Spleen (tissue), 11 donors: ENCODE results near the gene MPZ. TPM values are rescaled to one million over a fixed set of nuclear protein-coding genes. Genes with fewer than 3 reads are reported as not detected.

Experiments used
- DNase-seq: peaks from one replicate; pipeline ENCODE4 v3.0.0-alpha.2; 2020
- H3K27ac ChIP-seq, 8 donors: fragments of 200-600 bp; sonication (generic) in 7 of 8; 1 replicate in 4 of 8; 2 replicates in 4 of 8; pipeline versions ENCODE4 v1.5.0 to v1.8.0; 2016 to 2021; ENCODE audit warnings: inconsistent platforms in 4 of 8, mild to moderate bottlenecking in 4 of 8, moderate library complexity in 1 of 8
- H3K27me3 ChIP-seq, 7 donors: fragments of 200-600 bp; sonication (generic) in 6 of 7; replicated peaks in 1 of 7; 1 replicate in 4 of 7; 2 replicates in 3 of 7; pipeline versions ENCODE4 v1.5.0 to v1.8.0; 2016 to 2021; ENCODE audit warnings: inconsistent platforms in 3 of 7, mild to moderate bottlenecking in 1 of 7
- H3K36me3 ChIP-seq, 6 donors: fragments of 200-600 bp; sonication (generic) in 5 of 6; 1 replicate in 4 of 6; 2 replicates in 2 of 6; pipeline versions ENCODE4 v1.5.0 to v1.8.0; 2016 to 2021; ENCODE audit warnings: inconsistent platforms in 2 of 6
- H3K4me1 ChIP-seq, 6 donors: fragments of 200-600 bp; sonication (generic) in 5 of 6; 1 replicate in 3 of 6; 2 replicates in 3 of 6; pipeline versions ENCODE4 v1.5.0 to v1.8.0; 2016 to 2021; ENCODE audit warnings: inconsistent platforms in 3 of 6
- H3K4me3 ChIP-seq, 8 donors: fragments of 200-600 bp; sonication (generic) in 7 of 8; 1 replicate in 4 of 8; 2 replicates in 4 of 8; pipeline versions ENCODE4 v1.5.0 to v1.8.0; 2016 to 2021; ENCODE audit warnings: inconsistent platforms in 4 of 8, mild to moderate bottlenecking in 4 of 8, moderate library complexity in 2 of 8
- H3K9me3 ChIP-seq, 8 donors: fragments of 200-600 bp; sonication (generic) in 7 of 8; 1 replicate in 4 of 8; 2 replicates in 4 of 8; pipeline versions ENCODE4 v1.5.0 to v1.8.0; 2016 to 2021; ENCODE audit warnings: inconsistent platforms in 4 of 8
- POLR2A ChIP-seq, 3 donors: fragments of 450-650 bp; IDR thresholded peaks; one replicate each; pipeline ENCODE4 v1.5.1; 2017; ENCODE audit warnings: antibody characterized with exemption in 3 of 3, mild to moderate bottlenecking in 1 of 3
- POLR2AphosphoS5 ChIP-seq, 3 donors: sonication (generic); formaldehyde crosslinking; IDR thresholded peaks; one replicate each; pipeline ENCODE4 v1.5.1; 2017; ENCODE audit warnings: antibody characterized with exemption in 3 of 3
- WGBS, 5 donors: extraction: QIAGEN DNeasy Blood & Tissue Kit in 3 of 5; methylation state at CpG; one replicate each; pipeline versions ENCODE4 v1.1.5 to v1.1.7; 2013 to 2018; 5-methylcytosine and 5-hydroxymethylcytosine counted together
- intact Hi-C: fragments of 100-400 bp; cut with DNase I; formaldehyde crosslinking; loops from one replicate; pipeline ENCODE4 v1.15.0; 2023; ENCODE audit warnings: low total_unique reads
- polyA plus RNA-seq, 3 donors: library from polyadenylated mRNA; stranded (reverse); fragments of 200-250 nt; gene quantifications; one replicate each; pipeline ENCODE4 v1.2.1, GENCODE V29; 2013
- total RNA-seq, 7 donors: library from RNA; depleted of rRNA in 3 of 7; stranded (reverse); fragments of >200 nt in 3 of 7; fragmentation: NEBNext Ultra II Directional in 4 of 7; extraction: Animal tissue kit (Norgen Biotek cat#: 25700) in 4 of 7; gene quantifications; one replicate each; pipeline versions ENCODE4 v1.1.0 to v1.2.1, GENCODE V29; 2016 to 2021
- TF ChIP-seq, protein P1 (sequence below), 11 experiments: fragments of 200-600 bp in 7 of 11; fragments of 450-650 bp in 4 of 11; sonication (generic) in 4 of 11; IDR thresholded peaks in 8 of 11; conservative IDR thresholded peaks in 3 of 11; 1 replicate in 7 of 11; 2 replicates in 4 of 11; pipeline versions ENCODE4 v1.4.0 to v1.8.0; 2016 to 2021; ENCODE audit warnings: antibody characterized with exemption in 11 of 11, inconsistent platforms in 4 of 11, mild to moderate bottlenecking in 1 of 11
- donor health status: healthy with polysubstance abuse.
- donor health status: DM: no; HTN: no; CAD: no; lungs with moderate emphysema.
- donor health status: DM: no; HTN: no; CAD: no.
- donor health status: Bipolar disorder and iron deficiency.
- donor health status: healthy.
- donor health status: DM: no; HTN: no; CAD: no.
- donor health status: DM: yes; HTN: yes; CAD: no.

Gene MPZ
- total and polyA plus RNA-seq, 10 donors: 1.5 to 11.9 (median 6.9) TPM

DNA sequence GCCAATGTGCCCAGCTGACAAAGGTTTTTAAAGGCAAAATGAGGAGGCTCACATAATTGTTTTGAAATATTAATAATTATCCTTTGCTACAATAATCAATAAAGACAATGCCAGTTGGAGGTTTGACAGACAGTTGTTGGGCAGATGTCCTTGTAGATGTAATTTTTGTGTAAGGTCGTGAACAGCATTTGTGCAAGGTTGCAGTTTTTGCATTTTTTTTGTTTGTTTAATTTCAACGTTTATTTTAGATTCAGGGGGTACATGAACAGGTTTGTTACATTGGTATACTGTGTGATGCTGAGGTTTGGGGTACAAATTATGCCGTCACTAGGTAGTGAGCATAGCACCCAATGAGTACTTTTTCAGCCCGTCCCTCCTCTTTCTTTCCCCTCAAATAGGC lies 9.3 kb downstream of the MPZ start:
- peaks cover 0 to 19% (median 0%) of the 10 kb centered on the region in 6 donors for H3K36me3 ChIP-seq
- intact Hi-C loops: no loop called here
- H3K27me3 ChIP-seq: no peaks in the 10 kb centered on the region
- H3K27ac ChIP-seq: no peak overlapping the region
- 88 to 93% (median 90%) methylated on average over 4 of the region's 4 CpGs for WGBS, 5 donors
- H3K4me3 ChIP-seq: no peak overlapping the region
- no peaks in the 10 kb centered on the region for H3K9me3 ChIP-seq
- no peak for TF ChIP-seq POLR2A (IDR thresholded peaks at IDR 0.05)
- TF ChIP-seq, protein P1, sequence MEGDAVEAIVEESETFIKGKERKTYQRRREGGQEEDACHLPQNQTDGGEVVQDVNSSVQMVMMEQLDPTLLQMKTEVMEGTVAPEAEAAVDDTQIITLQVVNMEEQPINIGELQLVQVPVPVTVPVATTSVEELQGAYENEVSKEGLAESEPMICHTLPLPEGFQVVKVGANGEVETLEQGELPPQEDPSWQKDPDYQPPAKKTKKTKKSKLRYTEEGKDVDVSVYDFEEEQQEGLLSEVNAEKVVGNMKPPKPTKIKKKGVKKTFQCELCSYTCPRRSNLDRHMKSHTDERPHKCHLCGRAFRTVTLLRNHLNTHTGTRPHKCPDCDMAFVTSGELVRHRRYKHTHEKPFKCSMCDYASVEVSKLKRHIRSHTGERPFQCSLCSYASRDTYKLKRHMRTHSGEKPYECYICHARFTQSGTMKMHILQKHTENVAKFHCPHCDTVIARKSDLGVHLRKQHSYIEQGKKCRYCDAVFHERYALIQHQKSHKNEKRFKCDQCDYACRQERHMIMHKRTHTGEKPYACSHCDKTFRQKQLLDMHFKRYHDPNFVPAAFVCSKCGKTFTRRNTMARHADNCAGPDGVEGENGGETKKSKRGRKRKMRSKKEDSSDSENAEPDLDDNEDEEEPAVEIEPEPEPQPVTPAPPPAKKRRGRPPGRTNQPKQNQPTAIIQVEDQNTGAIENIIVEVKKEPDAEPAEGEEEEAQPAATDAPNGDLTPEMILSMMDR (IDR thresholded peaks at IDR 0.05 in 8 of 11, conservative IDR thresholded peaks at IDR 0.05 in 3 of 11): no peak
- no peak for TF ChIP-seq POLR2AphosphoS5 (IDR thresholded peaks at IDR 0.05)
- no peak for DNase-seq
- H3K4me1 ChIP-seq: peaks cover 17 to 56% (median 38%) of the 10 kb centered on the region in 6 donors

- no peak for TF ChIP-seq POLR2AphosphoS5 (IDR thresholded peaks at IDR 0.05)
- TF ChIP-seq, protein P1 (IDR thresholded peaks at IDR 0.05 in 8 of 11, conservative IDR thresholded peaks at IDR 0.05 in 3 of 11): no peak
- TF ChIP-seq POLR2A (IDR thresholded peaks at IDR 0.05): no peak
- intact Hi-C loops: loop anchor here (5.0 kb wide), 1 partner anchor 72 kb away; the partner anchor contains the start of gene TOMM40L
- Histone ChIP-seq H3K27me3 (no peaks in the 10 kb centered on the region), H3K4me1 (peaks cover 8 to 45% (median 27%) of the 10 kb centered on the region in 6 donors), H3K4me3 (no peak overlapping the region), H3K27ac (no peak overlapping the region), H3K36me3 (peaks cover 0 to 19% (median 0%) of the 10 kb centered on the region in 6 donors), H3K9me3 (no peaks in the 10 kb centered on the region)
- WGBS, 5 donors: 58 to 77% (median 68%) methylated on average over 9 of the region's 9 CpGs
- DNase-seq: no peak
These were observed 10.4 kb downstream of the MPZ start for GRCh38 chr1:161299347-161299746.

- Histone ChIP-seq H3K9me3 (no peaks in the 10 kb centered on the region), H3K4me1 (peaks cover 0 to 32% (median 15%) of the 10 kb centered on the region in 6 donors), H3K4me3 (no peak overlapping the region), H3K36me3 (peaks cover 0 to 12% (median 0%) of the 10 kb centered on the region in 6 donors), H3K27ac (peak overlapping the region in 2 of 8 donors; percentile 33 to 41), H3K27me3 (no peaks in the 10 kb centered on the region)
- TF ChIP-seq, protein P1 (IDR thresholded peaks at IDR 0.05 in 8 of 11, conservative IDR thresholded peaks at IDR 0.05 in 3 of 11): no peak
- no peak for TF ChIP-seq POLR2A (IDR thresholded peaks at IDR 0.05)
- no peak for TF ChIP-seq POLR2AphosphoS5 (IDR thresholded peaks at IDR 0.05)
- intact Hi-C loops: loop anchor here (5.0 kb wide), 1 partner anchor 71 kb away; the partner anchor contains the start of gene TOMM40L
- 70 to 78% (median 76%) methylated on average over 6 of the region's 6 CpGs for WGBS, 5 donors
- DNase-seq: no peak
These were observed 11.7 kb downstream of the MPZ start for GRCh38 chr1:161298116-161298515.

DNA sequence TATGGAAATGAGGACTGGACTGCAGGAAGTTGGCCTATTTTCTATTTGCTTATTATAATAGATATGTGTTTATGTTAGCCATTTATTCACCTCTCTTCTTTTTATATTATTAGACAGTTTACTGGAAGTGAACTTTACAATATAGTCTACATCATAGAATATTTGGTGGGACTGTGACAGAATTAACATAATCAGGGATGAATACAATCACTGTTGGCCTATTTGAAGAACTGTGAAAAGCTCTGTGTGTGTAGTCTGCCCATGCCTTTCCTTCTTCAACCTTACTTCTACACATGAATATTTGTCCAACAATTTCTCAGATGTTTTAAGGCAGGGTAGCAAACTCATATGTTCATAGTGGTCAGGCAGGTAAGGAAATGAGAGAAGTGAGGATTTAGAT lies 12.4 kb downstream of the MPZ start:
- Histone ChIP-seq H3K27ac (no peak overlapping the region), H3K36me3 (peaks cover 0 to 7% (median 0%) of the 10 kb centered on the region in 6 donors), H3K9me3 (no peaks in the 10 kb centered on the region), H3K27me3 (no peaks in the 10 kb centered on the region), H3K4me1 (peaks cover 0 to 25% (median 12%) of the 10 kb centered on the region in 6 donors), H3K4me3 (no peak overlapping the region)
- DNase-seq: no peak
- TF ChIP-seq POLR2AphosphoS5 (IDR thresholded peaks at IDR 0.05) (no peak), POLR2A (IDR thresholded peaks at IDR 0.05) (no peak)
- TF ChIP-seq, protein P1 (IDR thresholded peaks at IDR 0.05 in 8 of 11, conservative IDR thresholded peaks at IDR 0.05 in 3 of 11): no peak
- intact Hi-C loops: loop anchor here (5.0 kb wide), 1 partner anchor 70 kb away; the partner anchor contains the start of gene TOMM40L
